NT2/D1 (cell line): ENCODE measurements around the gene FCRL3.

ENCODE experiments used
- DNase-seq: peaks from one replicate; pipeline ENCODE4 v3.0.0-alpha.2; 2011; ENCODE audit warnings: low read depth, low spot score
- H3K27me3 ChIP-seq: 2 replicates; pipeline ENCODE4 v1.6.0; 2011; ENCODE audit warnings: mild to moderate bottlenecking; ENCODE audit not compliant: insufficient read length, insufficient read depth
- H3K36me3 ChIP-seq: 2 replicates; pipeline ENCODE4 v1.6.1; 2011; ENCODE audit warnings: mild to moderate bottlenecking, low read length, mixed read lengths; ENCODE audit not compliant: insufficient read depth, insufficient read length
- H3K4me1 ChIP-seq: 2 replicates; pipeline ENCODE4 v1.5.1; 2011; ENCODE audit not compliant: insufficient read depth, insufficient read length
- H3K4me3 ChIP-seq: 2 replicates; pipeline ENCODE4 v1.5.1; 2011; ENCODE audit warnings: low read depth; ENCODE audit not compliant: insufficient read length
- H3K9ac ChIP-seq: 2 replicates; pipeline ENCODE4 v1.6.0; 2011; ENCODE audit warnings: low read depth; ENCODE audit not compliant: insufficient read length
- H3K9me3 ChIP-seq: 2 replicates; pipeline ENCODE4 v1.5.1; 2011; ENCODE audit warnings: mild to moderate bottlenecking, low read length; ENCODE audit not compliant: insufficient read depth
- SUZ12 ChIP-seq: IDR thresholded peaks from 2 replicates; pipeline ENCODE4 v1.6.1; 2011; ENCODE audit not compliant: insufficient read length, insufficient read depth; ENCODE audit errors: extremely low read depth
- YY1 ChIP-seq: IDR thresholded peaks from 2 replicates; pipeline ENCODE4 v1.6.1; 2011; ENCODE audit not compliant: insufficient read length, insufficient read depth
- ZNF274 ChIP-seq: IDR thresholded peaks from 2 replicates; pipeline ENCODE4 v1.6.1; 2011; ENCODE audit warnings: mild to moderate bottlenecking, low read depth, low read length

Gene FCRL3

GRCh38 chr1:157700305-157700704 lies 264 bp downstream of the FCRL3 start:
- Histone ChIP-seq H3K27me3 (no peaks in the 10 kb centered on the region), H3K4me3 (no peak overlapping the region), H3K36me3 (no peaks in the 10 kb centered on the region), H3K9me3 (no peaks in the 10 kb centered on the region), H3K4me1 (no peaks in the 10 kb centered on the region), H3K9ac (no peak overlapping the region)
- no peak for TF ChIP-seq SUZ12
- no peak for TF ChIP-seq YY1
- no peak for TF ChIP-seq ZNF274
- no peak for DNase-seq

- peak; percentile 33 for DNase-seq
- no peaks in the 10 kb centered on the region for H3K36me3 ChIP-seq
- no peaks in the 10 kb centered on the region for H3K9me3 ChIP-seq
- no peak overlapping the region for H3K4me3 ChIP-seq
- no peaks in the 10 kb centered on the region for H3K4me1 ChIP-seq
- H3K9ac ChIP-seq = no peak overlapping the region
- TF ChIP-seq SUZ12 (no peak), YY1 (no peak), ZNF274 (no peak)
- H3K27me3 ChIP-seq = no peaks in the 10 kb centered on the region
These were observed 2.6 kb downstream of the FCRL3 start for GRCh38 chr1:157697781-157698569.

GRCh38 chr1:157696966-157697628 lies 3.5 kb downstream of the FCRL3 start:
- no peaks in the 10 kb centered on the region for H3K4me1 ChIP-seq
- H3K27me3 ChIP-seq = no peaks in the 10 kb centered on the region
- no peak for DNase-seq
- H3K9ac ChIP-seq = no peak overlapping the region
- no peak for TF ChIP-seq ZNF274
- TF ChIP-seq SUZ12 = no peak
- no peak for TF ChIP-seq YY1
- no peak overlapping the region for H3K4me3 ChIP-seq
- H3K9me3 ChIP-seq = no peaks in the 10 kb centered on the region
- no peaks in the 10 kb centered on the region for H3K36me3 ChIP-seq

- no peak for TF ChIP-seq YY1
- no peak for TF ChIP-seq SUZ12
- TF ChIP-seq ZNF274 = no peak
- no peak overlapping the region for H3K9ac ChIP-seq
- no peaks in the 10 kb centered on the region for H3K27me3 ChIP-seq
- H3K36me3 ChIP-seq = no peaks in the 10 kb centered on the region
- no peak overlapping the region for H3K4me3 ChIP-seq
- H3K4me1 ChIP-seq = no peaks in the 10 kb centered on the region
- no peaks in the 10 kb centered on the region for H3K9me3 ChIP-seq
- DNase-seq = no peak
These were observed 5.2 kb downstream of the FCRL3 start for GRCh38 chr1:157695417-157695816.

- TF ChIP-seq YY1 (no peak), SUZ12 (no peak), ZNF274 (no peak)
- H3K4me1 ChIP-seq = no peaks in the 10 kb centered on the region
- peak; percentile 30 for DNase-seq
These were observed 9.2 kb downstream of the FCRL3 start for GRCh38 chr1:157691285-157691920.

GRCh38 chr1:157682710-157683437 lies 17.7 kb downstream of the FCRL3 start:
- TF ChIP-seq YY1 = no peak
- Histone ChIP-seq H3K36me3 (no peaks in the 10 kb centered on the region), H3K4me3 (no peak overlapping the region), H3K9me3 (no peaks in the 10 kb centered on the region), H3K4me1 (no peaks in the 10 kb centered on the region), H3K9ac (no peak overlapping the region), H3K27me3 (no peaks in the 10 kb centered on the region)
- no peak for DNase-seq

More at GRCh38 chr1:157691285-157691920, 9.2 kb downstream of the FCRL3 start:
- Histone ChIP-seq H3K9me3 (no peaks in the 10 kb centered on the region), H3K9ac (no peak overlapping the region), H3K27me3 (no peaks in the 10 kb centered on the region), H3K4me3 (no peak overlapping the region), H3K36me3 (no peaks in the 10 kb centered on the region)

- Histone ChIP-seq H3K4me1 (no peaks in the 10 kb centered on the region), H3K36me3 (no peaks in the 10 kb centered on the region), H3K4me3 (no peak overlapping the region), H3K27me3 (no peaks in the 10 kb centered on the region), H3K9ac (no peak overlapping the region), H3K9me3 (peaks cover 27% of the 10 kb centered on the region)
- no peak for DNase-seq
- no peak for TF ChIP-seq ZNF274
These were observed 21.8 kb downstream of the FCRL3 start for GRCh38 chr1:157678721-157679120.
